Stimulated activated CD8-positive, alpha-beta memory T cell treated with anti-CD3 and anti-CD28 coated beads, Interleukin-7, amount 100 ng/mL, for 24 hours (primary cell): Measurements from ENCODE around the gene CPAMD8.

Experiments
- DNase-seq: peaks from one replicate; pipeline ENCODE4 v3.0.0-alpha.2; 2020; ENCODE audit warnings: low read depth

The CPAMD8 gene

DNA sequence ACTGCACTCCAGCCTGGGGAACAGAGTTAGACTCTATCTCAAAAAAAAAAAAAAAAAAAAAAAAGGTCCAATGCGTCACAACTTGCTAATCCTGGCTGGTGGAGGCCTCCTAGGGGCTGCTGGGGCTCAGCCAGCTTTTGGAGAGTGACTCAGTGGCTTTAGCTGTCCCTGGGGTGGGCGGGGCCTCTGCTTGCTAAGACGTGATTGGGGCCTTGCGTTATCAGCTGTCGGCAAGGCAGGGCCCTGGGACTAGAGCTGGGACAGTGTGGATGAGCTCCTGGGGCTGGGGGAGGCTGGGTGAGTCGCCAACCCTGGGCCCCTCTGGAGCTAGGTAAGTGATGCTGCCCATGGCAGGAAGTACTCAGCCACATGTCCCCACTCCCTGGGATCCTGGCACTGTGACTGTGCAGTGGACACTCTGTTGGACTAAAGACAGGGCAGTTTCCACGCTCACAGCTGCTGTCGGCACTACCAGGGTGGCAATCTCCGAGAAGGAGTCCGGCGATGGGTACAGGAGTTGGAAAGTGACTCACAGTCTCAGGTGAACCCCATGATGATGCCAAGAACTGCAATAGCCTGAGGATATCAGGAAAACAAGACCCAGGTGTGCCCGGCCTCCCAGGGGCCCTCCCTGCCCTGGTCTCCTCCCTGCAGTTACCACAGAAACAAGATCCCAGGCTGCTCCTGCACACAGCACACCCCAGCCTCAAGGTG is 105.6 kb downstream of the CPAMD8 start:
- no peak for DNase-seq

DNA sequence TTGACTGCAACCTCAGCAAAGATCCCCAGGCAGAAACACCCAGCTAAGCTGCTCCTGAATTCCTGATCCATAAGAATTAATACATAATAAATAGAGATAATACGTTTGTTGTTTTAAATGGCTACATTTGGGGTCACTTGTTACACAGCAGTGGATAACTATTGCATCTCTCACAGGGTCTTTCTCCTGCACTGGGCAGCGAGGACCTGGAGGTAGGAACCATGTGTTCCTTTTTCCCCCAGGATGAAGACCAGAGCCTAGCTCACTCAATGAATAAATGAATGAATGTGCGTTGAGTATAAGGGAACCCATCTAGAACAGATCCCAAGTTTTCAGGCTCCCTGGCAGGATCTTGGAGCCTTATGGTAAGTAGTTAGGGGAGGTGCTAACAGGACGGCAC is 107.1 kb downstream of the CPAMD8 start:
- DNase-seq, result no peak

DNA sequence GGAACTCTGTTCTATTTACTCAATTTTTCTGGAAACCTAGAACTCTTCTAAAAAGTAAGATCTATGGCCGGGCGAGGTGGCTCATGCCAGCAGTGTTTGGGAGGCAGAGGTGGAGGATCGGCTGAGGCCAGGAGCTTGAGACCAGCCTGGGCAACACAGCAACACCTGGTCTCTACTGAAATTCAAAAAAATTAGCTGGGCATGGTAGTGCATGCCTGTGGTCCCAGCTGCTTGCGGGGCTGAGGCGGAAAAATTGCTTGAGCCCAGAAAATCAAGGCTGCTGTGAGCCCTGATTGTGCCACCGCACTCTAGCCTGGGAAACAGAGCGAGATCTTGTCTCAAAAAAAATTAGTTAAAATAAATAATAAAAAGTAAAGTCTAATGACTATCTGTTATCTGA is 109.2 kb downstream of the CPAMD8 start:
- no peak for DNase-seq

DNA sequence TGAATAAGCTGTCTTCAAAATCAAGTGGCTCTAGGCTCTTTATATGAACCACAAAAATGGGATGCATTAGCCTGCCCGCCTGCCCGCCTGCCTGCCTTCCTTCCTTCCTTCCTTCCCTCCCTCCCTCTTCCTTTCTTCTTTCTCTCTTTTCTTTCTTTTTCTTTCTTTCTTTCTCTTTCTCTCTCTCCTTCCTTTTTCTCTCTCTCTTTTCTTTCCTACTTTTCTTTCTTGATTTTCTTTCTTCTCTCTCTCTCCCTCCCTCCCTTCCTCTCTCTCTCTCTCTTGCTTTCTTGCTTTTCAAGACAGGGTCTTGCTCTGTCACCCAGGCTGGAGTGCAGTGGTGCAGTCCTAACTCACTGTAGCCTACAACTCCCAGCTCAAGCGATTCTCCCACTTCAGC is 110.9 kb downstream of the CPAMD8 start:
- no peak for DNase-seq

DNA sequence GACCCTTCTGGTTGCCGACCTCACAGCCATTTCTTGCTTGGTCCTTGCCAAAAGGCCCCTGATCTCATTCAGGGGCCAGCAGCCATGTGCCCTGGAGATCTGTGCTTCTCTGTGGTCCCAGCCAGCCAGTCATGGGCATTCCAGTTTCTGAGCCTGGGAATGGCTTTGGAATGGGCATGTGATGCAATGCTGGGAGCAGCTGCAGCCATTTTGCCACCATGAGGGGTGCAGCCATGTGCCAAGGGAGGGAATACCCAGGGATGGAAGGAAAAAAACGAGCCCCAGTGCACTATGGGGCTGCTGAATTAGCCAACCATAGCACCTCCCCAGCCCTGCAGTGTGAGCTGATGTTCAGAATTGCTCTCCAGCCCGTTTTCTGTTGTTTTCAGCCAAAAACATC is 111.5 kb downstream of the CPAMD8 start:
- no peak for DNase-seq

DNA sequence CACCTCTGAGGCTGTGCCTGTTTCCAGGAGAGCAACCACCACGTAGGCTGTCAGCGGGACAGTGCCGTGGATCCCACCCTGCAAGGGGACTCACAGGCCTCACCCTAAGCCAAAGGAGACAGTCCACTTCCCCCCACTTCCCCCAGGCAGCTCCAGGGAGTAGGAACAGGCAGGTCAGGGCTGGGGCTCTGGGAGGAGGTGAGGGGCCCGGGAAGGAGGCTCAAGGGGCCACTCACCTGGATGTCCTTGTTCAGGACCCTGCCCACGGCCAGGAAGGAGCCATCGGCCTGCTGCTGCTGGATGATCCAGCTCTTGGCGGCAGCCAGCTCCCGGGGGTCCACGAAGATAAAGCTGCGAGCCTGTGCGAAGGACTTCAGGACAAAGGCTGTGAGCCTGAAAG is 112.2 kb downstream of the CPAMD8 start:
- DNase-seq, result no peak

DNA sequence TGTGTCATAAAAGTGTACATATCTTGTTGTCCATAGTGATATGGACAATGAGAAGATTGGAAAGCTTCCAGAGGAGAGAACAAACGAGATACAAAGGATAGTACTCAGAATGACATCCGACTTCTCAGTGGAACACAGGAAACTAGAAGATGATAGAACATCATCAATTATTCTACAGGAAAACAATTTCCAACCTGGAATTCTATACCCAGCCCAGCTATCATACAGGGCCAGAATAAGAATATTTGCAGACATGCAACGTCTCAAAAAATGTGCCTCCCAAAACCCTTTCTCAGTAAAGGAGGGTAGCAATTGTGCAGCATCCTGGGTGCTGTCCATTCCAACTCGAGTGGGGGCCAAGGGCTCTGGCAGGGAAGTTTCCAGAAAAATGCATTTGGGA is 113.8 kb downstream of the CPAMD8 start:
- DNase-seq, result no peak

DNA sequence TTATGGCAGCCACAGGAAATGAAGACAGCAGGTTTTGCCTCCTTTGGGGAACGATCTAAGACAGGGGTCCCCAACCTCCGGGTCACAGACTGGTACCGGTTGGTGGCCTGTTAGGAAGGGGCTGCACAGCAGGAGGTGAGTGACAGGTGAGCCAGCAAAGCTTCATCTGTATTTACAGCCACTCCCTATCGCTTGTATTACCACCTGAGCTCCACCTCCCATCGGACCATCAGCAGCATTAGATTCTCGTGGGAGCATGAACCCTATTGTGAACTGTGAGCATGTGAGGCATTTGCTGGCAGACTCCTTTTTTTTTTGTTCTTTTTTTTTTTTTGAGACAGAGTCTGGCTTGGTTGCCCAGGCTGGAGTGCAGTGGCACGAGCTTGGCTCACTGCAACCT is 115.6 kb downstream of the CPAMD8 start:
- no peak for DNase-seq

DNA sequence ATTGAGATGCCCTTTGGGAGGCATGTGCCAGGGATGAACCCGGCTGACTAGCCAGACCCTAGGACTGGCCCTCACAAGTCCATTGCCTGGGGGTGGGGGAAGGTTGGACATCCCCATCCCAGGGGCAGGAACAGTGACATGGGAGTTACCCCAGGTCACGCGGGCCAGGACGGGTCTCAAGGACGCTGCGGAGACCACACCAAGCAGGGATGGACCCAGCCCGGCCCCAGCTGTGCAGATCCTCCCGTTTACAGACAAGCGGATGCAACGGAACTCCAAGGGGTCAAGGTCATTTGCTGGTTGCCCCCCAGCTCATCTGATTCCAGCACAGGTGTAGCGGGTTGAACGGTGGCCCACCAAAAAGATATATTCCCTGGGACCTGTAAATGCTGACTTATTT is 117.9 kb downstream of the CPAMD8 start:
- no peak for DNase-seq

DNA sequence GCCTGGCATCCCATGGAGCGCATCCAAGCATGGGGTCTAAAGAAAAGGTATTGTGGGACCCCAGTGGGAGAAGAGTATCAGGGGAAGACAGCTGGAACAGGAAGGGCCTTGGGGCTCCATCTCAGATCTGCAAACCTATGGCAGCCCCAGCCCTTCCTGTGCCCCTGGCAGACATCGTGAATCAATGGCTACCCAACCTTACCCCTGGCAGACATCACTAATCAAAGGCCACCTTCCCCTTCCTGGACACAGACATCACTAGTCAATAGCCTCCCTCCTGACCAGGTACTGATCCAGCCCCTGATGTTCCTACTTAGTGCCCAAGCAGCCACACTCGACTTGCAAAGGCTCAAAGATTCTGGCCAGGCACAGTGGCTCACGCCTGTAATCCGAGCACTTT is 122.0 kb downstream of the CPAMD8 start:
- no peak for DNase-seq

DNA sequence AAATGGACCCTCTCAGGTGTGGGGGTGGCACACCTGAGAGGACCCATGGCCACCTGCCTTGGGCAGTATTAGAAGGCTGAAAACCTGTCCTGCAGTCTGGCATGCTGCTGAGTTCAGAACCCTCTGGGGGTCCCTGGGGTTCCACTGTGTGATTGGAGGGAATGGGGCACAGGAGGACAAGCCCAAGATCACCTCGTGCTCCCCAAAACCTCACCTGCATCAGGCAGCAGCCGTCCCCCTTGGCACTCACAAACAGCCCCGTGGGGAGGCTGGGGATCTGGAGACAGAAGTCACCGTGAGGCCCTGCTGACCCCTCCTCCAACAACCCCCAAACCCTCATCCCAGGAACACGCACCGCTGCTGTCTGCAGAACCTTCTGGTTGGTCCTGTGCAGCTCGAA is 123.3 kb downstream of the CPAMD8 start:
- no peak for DNase-seq

DNA sequence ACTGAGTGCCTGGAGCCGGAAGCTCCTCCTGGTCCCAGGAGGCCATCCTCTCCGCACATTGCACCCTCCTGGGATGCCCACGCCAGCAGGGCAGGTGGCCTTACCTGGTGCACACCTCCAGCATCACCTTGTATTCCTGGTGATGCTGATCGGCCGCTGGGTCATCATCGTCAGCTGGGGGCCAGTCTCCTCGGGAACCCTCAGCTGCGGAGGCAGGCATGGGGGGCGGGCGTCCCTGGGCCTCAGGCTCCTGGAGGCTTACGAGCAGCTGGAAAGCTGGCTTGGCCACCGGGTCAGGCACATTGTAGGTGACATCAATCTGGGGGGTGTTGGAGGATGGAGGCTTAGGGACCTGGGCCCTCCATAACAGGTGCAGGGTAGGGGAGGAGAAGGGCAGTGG is 124.1 kb downstream of the CPAMD8 start:
- DNase-seq, result no peak

DNA sequence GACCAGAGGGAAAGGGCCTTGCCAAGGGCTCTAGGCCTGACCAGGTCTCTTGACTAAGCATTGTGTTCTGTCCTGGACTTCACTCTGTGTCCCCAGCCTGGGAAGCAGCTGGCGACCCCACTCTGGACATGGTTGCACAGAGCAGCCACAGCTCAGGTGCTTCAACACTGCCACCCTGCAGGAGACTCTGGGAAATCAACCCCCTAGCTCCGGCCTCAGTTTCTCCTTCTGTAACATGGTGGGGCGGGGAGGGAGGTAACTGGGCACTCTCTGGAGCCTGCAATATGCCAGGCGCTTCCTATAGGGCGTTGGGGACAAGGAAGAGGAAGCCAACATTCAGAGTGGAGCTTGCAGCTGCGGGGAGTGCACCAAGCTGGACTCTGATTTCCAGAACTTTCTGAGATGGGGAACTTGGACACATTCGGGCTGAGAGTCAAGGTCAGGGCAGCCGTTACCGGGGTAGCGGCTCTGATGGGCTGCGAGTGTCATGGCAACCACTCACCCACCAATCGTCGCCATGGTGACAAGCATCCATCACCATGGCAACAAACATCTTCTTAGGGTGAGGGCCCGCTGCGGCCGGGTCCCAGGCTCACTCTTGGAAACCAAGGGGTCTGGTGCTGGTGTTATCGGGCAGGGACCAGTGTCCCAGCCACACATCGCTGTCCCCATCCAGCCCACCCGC is 125.0 kb downstream of the CPAMD8 start:
- DNase-seq, result no peak

DNA sequence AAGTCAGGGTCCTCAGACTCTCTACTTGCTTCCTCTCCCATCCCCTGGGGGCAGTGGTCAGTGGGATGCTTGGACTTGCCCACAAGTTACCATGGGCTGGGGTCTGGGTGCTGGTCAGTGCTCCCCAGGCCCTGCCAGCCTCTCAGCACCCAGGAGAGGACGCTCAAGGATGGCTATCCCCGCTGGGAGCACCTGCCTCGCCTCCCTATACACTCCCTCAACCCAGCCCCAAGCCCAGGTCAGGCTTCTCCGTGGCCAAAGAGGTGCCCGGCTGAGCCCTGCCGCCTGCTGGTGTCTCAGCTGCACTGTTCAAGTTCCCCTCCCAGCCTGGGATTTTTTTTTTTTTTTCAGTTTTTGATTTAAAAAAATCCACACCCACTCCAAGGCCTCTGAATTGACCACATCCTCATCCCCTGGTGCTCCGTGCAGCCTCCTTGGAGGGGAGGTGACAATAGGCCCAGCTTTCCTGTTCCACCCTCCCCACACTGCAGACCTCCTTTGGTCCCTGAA is 127.0 kb downstream of the CPAMD8 start:
- no peak for DNase-seq

DNA sequence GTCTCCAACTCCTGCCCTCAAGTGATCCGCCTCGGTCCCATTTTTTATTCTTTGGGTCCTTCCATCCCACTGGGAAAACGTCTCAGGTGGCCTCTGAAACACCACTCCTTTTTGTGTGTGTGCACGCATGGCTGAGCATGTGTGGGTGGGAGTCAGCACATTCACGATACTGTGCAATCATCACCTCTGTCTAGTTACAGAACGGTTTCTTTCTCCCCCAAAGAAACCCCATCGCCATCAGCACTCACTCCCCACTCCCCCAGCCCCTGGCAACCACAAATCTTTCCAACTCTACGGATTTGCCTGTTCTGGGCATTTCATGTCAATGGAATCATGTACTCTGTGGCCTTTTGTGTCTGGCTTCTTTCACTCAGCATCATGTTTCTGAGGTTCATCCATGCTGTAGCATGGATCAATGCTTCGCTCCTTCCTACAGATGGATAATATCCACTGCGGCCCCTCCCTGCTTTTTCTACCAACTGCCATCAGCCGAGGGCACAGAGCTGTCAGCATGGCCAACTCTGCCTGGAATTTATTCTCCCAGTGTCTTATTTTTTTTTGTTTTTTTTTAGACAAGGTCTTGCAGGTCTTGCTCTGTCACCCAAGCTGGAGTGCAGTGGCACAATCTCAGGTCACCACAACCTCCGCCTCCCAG is 128.1 kb downstream of the CPAMD8 start:
- no peak for DNase-seq

DNA sequence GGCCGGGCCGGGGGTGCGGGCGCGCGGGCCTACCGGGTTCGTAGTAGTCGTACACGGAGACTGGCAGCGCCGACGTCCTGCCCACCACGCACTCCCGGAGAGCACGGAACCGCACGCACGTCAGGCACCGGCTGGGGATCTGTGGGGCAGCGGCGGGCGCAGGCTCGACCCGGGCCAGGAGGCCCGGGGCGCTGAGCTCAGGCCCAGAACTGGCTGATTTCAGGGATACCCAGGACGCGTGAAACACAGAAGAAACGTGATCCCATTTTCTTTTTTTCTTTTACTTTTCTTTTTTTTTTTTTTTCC is 128.8 kb downstream of the CPAMD8 start:
- DNase-seq, result no peak

DNA sequence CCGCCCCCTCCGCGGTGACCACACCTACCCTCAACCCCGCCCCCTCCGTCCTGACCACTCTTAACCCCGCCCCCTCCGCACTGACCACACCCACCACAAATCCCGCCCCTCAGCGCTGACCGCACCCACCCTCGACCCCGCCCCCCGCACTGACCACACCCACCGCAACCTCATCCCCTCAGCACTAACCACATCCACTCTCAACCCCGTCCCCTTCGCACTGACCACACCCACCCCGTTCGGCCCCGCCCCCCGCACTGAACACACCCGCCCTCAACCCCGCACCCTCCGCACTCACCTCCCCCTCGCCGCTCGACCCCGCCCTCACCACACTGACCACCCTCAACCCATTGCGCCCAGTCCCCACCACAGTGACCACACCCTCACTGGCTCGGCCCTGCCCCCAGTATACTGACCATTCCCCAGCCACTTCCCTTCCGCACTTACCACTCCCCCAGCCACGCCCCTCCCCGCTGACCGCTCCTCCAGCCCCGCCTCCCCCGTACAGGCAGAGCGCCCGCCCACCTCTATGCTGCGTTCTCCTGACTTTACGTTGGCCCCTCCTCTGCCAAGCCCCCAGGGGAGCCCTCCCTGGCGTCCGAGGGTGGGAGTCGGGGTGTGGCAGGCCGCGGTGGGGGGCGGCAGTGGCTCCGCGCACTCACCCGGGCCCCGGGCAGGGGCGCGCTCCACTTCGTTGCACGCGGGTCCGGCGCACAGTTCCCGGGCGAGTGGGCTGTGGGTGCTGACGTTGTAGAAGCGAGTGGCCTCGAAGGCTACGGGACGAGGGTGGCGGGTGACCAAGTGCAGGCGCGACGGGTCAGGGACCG is 129.4 kb downstream of the CPAMD8 start:
- peak; percentile 48 for DNase-seq

DNA sequence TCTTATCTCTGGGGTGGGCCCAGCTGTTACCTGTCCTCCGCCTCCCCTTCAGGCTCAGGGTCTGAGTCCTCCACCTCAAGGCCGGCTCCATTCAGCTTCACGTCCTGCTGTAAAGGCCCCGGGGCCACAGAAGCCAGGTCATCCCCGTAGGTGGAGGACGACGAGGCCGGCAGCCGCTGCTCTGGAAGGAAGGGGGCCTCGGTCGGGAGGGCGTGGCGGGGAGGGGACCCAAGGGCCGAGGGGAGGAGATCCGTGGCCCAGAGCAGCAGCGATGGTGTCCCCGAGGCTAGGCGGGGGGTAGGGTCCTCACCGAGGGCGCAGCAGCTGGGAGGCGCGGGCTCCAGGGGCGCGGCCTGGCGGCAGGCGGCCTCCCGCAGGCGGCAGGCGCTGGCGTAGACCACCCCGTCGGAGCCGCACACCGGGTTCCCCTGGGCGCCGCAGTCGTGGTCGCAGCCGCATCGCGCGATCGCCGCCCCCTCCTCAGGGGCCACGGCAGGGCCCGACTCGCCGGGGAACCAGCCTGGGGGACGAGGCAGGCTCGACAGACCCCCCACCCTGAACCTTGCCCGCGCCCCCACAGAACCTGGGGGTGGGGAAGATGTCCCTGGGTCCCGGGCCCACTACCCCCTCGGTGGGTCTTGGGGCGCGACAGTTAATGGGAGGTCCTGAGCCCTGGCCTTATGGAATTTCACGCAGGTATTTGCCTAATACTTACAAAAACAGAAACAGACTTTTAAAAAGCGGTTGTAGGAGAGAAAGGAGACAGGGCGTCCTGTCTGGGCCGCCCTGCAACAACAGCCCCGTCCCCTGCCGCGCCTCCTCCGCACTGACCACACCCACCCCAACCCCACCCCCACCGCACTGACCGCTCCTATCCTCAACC is 130.2 kb downstream of the CPAMD8 start:
- DNase-seq, result no peak

DNA sequence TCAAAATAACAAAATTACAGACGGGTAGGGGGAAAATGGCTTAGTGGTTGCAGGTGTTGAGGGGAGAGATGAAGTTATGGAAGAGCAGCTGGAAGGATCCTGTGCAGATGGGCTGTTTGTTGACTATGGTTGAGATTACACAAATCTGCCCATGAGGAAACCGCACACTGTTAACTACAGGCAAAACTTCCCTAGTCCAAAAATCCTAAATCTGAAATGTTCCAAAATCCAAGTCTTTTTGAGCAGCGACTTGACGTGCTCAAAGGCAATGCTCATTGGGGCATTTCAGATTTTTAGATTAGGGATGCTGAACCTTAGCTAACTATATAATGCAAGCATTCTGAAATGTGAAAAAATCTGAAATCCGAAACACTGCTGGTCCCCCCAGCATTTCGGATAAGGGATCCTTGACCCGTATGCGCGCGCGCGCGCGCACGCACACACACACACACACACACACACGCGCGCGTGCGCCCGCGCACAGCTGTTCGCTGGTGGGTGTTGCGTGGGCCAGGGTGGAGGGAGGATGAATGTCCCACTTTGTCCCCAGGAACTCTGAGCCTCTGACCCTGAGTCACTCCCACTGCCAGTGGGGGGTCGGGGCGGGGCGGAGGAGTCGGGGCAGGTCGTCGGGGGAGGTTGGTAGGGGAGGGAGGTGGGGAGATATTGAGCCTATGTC is 131.0 kb downstream of the CPAMD8 start:
- DNase-seq, result no peak

DNA sequence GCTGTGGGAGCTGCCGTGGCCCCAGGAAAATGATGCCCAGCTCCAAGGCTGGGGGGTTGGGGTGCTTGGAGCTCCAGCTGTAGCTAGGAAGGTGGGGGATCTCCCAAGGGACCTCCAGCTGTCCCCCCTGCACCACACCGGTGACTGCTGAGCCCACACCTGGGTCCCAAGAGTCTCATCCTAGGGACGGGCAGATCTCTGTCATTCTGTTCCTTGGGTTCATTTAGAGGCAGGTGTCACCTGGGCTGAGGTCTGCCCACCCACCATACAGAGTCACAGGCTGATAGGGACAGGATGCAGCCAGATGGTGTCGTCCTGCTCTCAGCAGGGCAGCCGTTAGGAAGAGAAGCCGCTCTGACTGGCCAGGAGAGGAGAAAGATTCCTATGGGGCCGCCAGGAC is 132.5 kb downstream of the CPAMD8 start:
- no peak for DNase-seq

DNA sequence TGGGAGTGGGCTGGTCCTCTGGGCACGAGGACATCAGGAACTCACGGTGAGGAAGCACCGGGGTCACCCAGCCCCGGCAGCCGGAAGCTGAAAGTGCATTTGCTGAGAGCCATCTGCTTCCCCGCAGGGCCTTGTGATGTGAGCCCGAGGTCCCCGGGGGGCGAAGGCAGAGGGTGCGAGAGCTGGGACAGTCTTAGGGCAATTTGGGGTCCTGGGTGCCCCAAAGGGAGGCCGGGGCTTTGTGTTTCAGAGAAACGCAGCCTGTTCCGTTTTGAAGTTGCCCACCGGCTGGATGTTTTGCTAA is 133.0 kb downstream of the CPAMD8 start:
- DNase-seq, result no peak
